ENCODE data around the gene PDE5A.

GRCh38 chr4:119518915-119519410, 109.6 kb downstream of the PDE5A start:
- no peak for TF ChIP-seq CTCF (IDR thresholded peaks at IDR 0.05; ENCODE audit: extremely low read depth in 1 of 2, insufficient read depth in 1 of 2, low read depth in 1 of 2, low read length in 2 of 2)
- TF ChIP-seq EZH2 (IDR thresholded peaks at IDR 0.05; ENCODE audit: borderline replicate concordance, low read depth, low read length, severe bottlenecking) = no peak
- no peak for TF ChIP-seq POLR2AphosphoS5 (IDR thresholded peaks at IDR 0.05; ENCODE audit: insufficient read depth, low read depth, low read length)
- TF ChIP-seq, protein P1, sequence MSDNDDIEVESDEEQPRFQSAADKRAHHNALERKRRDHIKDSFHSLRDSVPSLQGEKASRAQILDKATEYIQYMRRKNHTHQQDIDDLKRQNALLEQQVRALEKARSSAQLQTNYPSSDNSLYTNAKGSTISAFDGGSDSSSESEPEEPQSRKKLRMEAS (IDR thresholded peaks at IDR 0.05; ENCODE audit: insufficient read depth, insufficient read length) = no peak
- TF ChIP-seq POLR2A (IDR thresholded peaks at IDR 0.05; ENCODE audit: low read depth, low read length) = no peak
- TF ChIP-seq FOS (IDR thresholded peaks at IDR 0.05; ENCODE audit: borderline replicate concordance, insufficient read depth, low read length) = no peak
- no peak for TF ChIP-seq MYC (IDR thresholded peaks at IDR 0.05; ENCODE audit: low read depth, low read length)
- TF ChIP-seq JUN (IDR thresholded peaks at IDR 0.05; ENCODE audit: borderline replicate concordance, insufficient read depth, insufficient read length, low read depth) = no peak
- TF ChIP-seq GATA2 (IDR thresholded peaks at IDR 0.05; ENCODE audit: insufficient read depth, insufficient read length, low read depth, low read length) = no peak
